Measurements from ENCODE around the gene ATP5F1A. TPM values are rescaled to one million over a fixed set of nuclear protein-coding genes. Genes with fewer than 3 reads are reported as not detected.

The ATP5F1A gene
- total RNA-seq, 1 experiment from 2014 or later: 625 TPM

- Mint-ChIP-seq H3K36me3 (ENCODE audit: insufficient read depth in 1 of 3, low read depth in 3 of 3) (no peaks in the 10 kb centered on the region), H3K27me3 (ENCODE audit: low read depth) (peaks cover 1% of the 10 kb centered on the region), H3K27ac (no peak overlapping the region), H3K9me3 (no peaks in the 10 kb centered on the region), H3K4me3 (no peak overlapping the region), H3K4me1 (no peaks in the 10 kb centered on the region)
- Histone ChIP-seq H2BK20ac (ENCODE audit: low read depth, low read length, poor library complexity, severe bottlenecking) (no peak overlapping the region), H3K23me2 (ENCODE audit: insufficient read length, low read depth, low read length, poor library complexity, severe bottlenecking) (no peaks in the 10 kb centered on the region), H4K20me1 (ENCODE audit: control insufficient read depth, insufficient read depth, insufficient read length) (no peaks in the 10 kb centered on the region), H3K56ac (ENCODE audit: insufficient read length, low read depth, low read length) (no peak overlapping the region), H3K79me2 (ENCODE audit: insufficient read depth, low read length) (no peaks in the 10 kb centered on the region), H2AK5ac (ENCODE audit: insufficient read length, low read length) (no peak overlapping the region), H3K23ac (ENCODE audit: insufficient read length, low read depth, low read length) (no peak overlapping the region), H4K91ac (ENCODE audit: insufficient read length, low read depth, low read length) (no peak overlapping the region), H3K4ac (ENCODE audit: low read depth, low read length) (no peak overlapping the region), H4K8ac (replicated peaks; ENCODE audit: insufficient read length, low read depth, low read length) (no peak overlapping the region), H2BK5ac (ENCODE audit: insufficient read length, low read length) (no peak overlapping the region), H2BK12ac (ENCODE audit: insufficient read length, low read depth, low read length) (no peak overlapping the region), H2BK120ac (ENCODE audit: low read depth, low read length, poor library complexity, severe bottlenecking) (no peak overlapping the region), H4K5ac (ENCODE audit: insufficient read length, low read depth, low read length) (no peak overlapping the region), H3K4me2 (ENCODE audit: insufficient read depth, insufficient read length, low read length) (no peak overlapping the region), H3K27me3 (ENCODE audit: insufficient read depth, low read length) (no peaks in the 10 kb centered on the region), H3K9ac (ENCODE audit: extremely low read depth, insufficient read length, low read length) (no peak overlapping the region), H2AFZ (ENCODE audit: low read length) (no peak overlapping the region), H3K27ac (ENCODE audit: insufficient read length, low read depth, low read length) (no peak overlapping the region), H2BK15ac (ENCODE audit: low read depth, low read length) (no peak overlapping the region), H3K9me3 (ENCODE audit: control insufficient read depth, low read depth, low read length) (no peaks in the 10 kb centered on the region), H3T11ph (ENCODE audit: low read length) (no peak overlapping the region), H3K14ac (ENCODE audit: insufficient read depth, low read length) (no peak overlapping the region), H3K18ac (ENCODE audit: insufficient read length, low read depth, low read length) (no peak overlapping the region), H3K4me1 (ENCODE audit: insufficient read depth, low read length) (no peaks in the 10 kb centered on the region), H3K79me1 (ENCODE audit: insufficient read depth, low read depth, low read length, poor library complexity, severe bottlenecking) (no peaks in the 10 kb centered on the region)
- no CpG with 5 or more reads among the region's 4 CpGs for WGBS (ENCODE audit: extremely low coverage, insufficient read length, low lambda C conversion rate)
- DNase-seq: no peak
- no peak for TF ChIP-seq CTCF (conservative IDR thresholded peaks at IDR 0.05)
Measured at GRCh38 chr18:46055838-46056230, 42.3 kb downstream of the ATP5F1A start.
